Measurements from ENCODE around the gene CAPRIN1.
"Not testable (repeated sequence)": the region's sequence is repeated elsewhere in the genome, so short reads cannot be mapped to it uniquely, and the experiment has no call there.

The CAPRIN1 gene

DNA sequence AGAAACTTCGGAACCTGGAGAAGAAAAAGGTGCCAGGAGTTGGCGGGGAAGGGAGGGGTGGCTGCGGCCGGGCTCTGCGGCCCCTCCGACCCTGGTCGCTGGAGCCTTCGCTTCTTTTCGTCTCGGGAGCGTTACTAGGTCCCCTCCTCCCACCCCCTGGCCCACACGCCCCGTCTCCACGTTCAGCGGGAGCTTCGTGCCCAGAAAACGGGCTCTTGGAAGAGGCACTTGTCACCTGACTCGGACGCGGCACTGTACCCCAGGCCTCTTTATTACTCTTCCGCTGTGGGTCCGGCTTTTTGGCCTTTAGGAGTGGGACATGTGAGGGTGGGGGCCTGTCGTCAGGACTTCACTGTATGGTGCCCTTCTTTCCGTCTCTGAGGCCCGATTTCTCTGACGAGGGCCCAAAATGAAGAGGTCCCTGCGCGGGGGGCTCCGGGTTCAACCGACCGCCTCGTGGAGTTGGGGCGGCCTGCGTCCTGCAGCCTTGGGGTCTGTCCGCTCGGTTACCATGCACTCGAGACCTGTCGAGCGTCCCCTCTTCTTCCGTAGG lies 1.2 kb downstream of the CAPRIN1 start:
- peak; percentile 28 for DNase-seq

DNA sequence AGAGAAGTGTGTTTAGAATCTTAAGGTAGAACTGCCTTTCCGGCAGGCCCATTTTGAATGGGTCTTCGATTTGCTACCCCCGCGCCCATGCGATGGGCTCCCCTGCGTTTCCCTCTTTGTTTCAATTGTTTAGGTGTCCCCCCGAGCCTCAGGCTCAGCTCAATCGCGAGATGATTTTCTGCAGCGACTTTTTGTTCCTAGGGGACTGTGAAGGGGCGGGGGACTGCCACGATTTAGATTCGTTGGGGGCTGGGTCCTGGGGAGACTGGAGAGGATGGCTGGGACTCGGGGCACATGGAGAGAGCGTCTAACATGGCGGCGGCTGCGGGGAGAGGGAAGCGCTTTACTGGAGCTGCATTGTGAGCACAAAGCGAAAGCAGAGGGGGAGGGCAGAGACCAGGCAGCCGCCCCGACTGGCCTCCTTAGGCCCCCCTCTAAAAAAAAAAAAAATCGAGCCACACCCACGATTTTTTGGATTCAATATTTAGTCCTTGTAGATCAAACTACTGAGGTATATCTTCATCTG lies 1.7 kb downstream of the CAPRIN1 start:
- DNase-seq: peak; percentile 70

GRCh38 chr11:34054351-34054750 lies 2.8 kb downstream of the CAPRIN1 start:
- DNase-seq: not testable (repeated sequence)

- DNase-seq: no peak
Measured at GRCh38 chr11:34055218-34056000, 3.9 kb downstream of the CAPRIN1 start.

GRCh38 chr11:34056672-34057071 lies 5.1 kb downstream of the CAPRIN1 start:
- DNase-seq: no peak

- no peak for DNase-seq
Measured at GRCh38 chr11:34063061-34063795, 11.7 kb downstream of the CAPRIN1 start.

- DNase-seq: no peak
Measured at GRCh38 chr11:34064291-34064690, 12.8 kb downstream of the CAPRIN1 start.

- DNase-seq: no peak
Measured at GRCh38 chr11:34065505-34066203, 14.1 kb downstream of the CAPRIN1 start.

GRCh38 chr11:34066766-34067165 lies 15.2 kb downstream of the CAPRIN1 start:
- not testable (repeated sequence) for DNase-seq

DNA sequence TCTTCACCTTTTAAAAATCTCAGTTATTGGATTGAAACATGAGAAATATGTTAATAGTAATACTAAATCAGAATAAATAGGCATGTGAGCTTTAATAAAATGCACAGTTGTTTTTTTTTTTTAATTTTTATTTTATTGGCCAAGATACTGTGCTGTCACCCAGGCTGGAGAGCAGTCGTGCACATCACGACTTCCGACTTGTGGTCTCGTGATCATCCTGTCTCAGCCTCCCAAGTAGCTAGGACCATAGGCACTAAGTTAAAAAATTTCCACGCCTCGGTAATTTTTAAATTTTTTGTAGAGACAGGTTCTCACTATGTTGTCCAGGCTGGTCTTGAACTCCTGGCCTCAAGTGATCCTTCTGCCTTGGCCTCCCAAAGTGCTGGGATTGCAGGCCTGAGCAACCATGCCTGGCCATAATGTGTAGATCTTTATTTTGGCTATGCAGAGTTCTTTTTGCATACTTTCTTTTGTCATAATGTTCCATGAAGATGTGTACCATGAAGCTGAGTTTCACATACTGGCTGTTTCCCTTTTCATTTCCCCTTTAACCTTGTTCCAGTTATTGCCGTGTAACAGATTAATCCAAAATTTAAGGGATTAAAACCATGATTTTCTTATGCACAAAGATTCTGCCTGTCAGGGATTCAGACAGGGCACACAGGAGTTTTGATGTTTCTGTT lies 16.0 kb downstream of the CAPRIN1 start:
- no peak for DNase-seq

GRCh38 chr11:34068111-34068510 lies 16.6 kb downstream of the CAPRIN1 start:
- DNase-seq: peak; percentile 10

DNA sequence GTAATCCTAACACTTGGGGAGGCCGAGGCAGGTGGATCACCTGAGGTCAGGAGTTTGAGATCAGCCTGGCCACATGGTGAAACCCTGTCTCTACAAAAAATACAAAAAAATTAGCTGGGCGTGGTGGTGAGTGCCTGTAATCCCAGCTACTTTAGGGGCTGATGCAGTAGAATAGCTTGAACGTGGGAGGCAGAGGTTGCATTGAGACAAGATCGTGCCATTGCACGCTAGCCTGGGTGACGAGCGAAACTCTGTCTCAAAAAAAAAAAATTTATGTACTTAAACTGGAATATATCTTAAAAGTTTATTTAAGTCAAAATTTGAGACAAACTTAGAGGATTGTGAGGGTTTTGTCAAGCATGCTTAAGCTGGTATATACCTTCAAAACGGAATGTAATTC lies 19.8 kb downstream of the CAPRIN1 start:
- not testable (repeated sequence) for DNase-seq

DNA sequence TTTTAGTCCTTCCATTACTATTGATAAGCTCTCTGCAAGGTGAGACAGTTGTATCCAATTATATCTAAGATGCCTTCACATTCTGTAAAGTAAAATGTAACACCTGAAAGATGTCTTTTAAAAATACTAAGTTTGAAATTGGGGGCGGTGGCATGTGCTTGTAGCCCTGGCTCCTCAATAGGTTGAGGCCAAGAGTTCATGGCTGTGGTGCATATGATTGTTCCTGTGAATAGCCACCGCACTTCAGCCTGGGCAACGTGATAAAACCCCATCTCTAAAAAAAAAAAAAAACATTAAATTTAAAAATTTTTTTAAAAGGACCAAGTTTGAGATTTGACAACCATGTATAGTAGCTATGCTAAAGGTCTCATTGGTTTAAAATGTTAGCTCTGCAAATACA lies 20.5 kb downstream of the CAPRIN1 start:
- DNase-seq: no peak

DNA sequence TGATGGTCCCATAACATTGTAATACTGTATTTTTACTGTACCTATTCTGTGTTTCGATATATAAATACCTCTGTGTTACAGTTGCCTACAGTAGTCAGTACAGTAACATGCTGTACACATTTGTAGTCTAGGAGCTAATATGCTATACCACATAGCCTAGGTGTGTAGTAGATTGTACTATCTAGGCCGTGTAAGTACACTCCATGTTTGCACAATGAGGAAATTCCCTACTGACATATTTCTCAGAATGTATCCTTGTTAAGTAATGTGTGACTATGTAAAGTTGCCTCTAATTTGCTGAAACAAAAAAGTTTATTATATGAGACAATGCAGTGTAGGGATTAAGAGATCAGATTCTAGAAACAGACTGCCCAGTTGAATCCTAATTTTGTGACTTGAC lies 21.3 kb downstream of the CAPRIN1 start:
- DNase-seq: no peak

DNA sequence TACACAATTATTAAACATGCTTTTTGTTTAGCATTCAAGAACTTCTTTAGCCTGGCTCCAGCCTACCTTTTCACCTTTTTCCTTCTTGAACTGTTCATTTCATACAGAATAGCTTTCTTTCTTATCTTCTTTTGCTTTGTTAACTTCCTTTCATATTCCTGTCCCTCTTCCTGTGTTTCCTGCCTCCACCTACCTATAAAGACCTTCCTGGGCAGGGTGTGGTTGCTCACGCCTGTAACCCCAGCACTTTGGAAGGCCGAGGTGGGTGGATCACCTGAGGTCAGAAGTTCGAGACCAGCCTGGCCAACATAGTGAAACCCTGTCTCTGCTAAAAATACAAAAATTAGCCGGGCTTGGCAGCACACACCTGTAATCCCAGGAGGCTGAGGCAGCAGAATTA lies 22.9 kb downstream of the CAPRIN1 start:
- no peak for DNase-seq

DNA sequence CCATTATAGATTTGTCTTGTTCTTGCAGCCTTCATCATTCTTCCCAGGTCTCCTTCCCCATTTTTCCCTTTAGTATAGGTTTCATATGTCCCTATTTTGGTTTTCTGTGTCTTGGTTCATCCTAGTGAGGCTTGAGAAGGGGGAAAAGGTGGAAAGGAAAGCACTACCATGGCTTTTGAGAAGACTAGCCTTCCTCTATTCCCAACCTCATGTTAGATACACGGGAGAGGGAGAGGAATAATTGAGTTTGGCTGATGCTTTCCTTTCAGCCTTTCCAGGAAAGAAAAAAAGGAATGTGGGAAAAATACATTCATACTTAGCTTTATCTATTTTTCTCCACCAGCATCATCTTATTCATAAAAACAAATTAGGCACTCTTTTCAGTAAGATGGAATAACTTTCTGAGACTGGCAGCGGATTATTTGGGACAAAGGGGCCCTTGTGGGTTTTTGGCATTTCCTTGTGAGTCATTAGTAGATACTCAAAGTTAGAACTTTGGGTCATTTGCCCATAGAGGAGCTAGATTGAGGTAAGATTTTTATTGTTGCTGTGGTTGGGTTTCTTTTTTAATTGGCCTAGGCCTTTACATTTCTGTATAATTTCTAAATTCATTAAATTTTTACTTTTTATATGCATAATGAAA lies 23.8 kb downstream of the CAPRIN1 start:
- no peak for DNase-seq

DNA sequence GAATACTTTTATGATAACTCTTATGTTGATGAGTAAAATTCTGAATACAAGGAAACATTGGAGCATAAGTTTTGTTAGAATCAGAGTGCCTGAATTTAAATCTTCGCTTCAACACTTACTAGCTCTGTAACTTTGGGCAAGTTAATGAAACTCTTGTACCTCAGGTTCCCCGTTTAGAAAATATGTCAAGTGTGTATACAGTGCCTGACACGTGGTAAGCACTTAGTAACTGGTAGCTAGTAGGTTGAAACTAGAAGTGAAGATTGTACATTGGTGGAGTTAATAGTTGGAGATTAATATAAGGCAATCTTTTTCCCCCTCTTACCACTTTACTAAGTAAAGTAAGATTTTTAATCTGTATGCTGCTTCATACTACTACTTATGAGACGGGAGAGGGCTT lies 29.1 kb downstream of the CAPRIN1 start:
- no peak for DNase-seq

DNA sequence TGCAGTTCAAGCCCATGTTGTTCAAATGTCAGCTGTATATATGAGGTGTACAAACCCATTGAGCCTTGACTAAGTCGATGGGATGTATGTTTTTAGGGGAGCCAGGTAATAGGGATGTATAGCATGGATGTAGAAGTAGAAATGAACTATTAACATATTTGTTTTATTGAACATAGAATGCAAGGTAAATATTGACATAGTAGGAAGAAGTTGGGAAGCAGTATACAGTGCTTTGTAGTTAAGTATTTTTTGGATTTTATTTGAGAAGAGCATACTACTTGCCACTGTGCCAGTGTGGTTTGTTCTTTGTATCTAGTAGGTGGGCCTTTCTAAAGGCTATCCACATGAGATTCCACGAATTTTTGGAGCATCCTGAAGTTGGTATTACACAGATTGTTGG lies 33.1 kb downstream of the CAPRIN1 start:
- DNase-seq: no peak

DNA sequence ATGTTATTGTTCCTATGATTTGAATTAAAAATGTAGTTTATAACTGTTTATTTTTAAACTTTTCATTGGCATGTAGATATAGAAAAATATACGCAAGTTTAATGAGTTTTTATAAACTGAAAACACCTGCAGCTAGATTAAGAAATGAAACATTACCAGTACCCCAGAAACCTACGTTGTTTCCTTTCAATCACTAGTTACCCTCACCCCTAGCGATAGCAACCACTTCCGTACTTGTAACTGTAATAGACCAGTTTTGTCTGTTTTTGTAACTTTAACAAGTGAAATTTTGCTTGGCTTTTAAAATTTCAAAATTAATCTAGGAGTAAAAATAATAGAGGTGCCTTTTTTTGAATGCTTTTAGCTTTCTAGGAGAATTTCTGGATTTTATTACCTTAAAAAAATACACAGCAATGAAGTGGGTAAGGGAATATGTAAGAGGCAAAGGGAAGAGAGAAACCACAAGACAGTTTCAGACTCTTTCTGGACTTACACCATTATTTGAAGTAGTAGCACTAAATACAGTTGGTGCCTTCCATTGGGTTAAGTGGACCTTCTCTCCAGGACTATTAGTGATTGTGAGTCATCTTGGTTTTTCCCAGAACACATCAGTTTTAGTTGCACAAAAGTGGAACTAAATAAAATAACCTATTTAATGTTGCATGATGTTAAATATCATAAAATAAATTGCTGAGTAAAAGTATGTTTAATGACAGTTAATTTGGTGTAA lies 35.2 kb downstream of the CAPRIN1 start:
- DNase-seq: no peak

- no peak for DNase-seq
Measured at GRCh38 chr11:34091825-34092224, 40.3 kb downstream of the CAPRIN1 start.

DNA sequence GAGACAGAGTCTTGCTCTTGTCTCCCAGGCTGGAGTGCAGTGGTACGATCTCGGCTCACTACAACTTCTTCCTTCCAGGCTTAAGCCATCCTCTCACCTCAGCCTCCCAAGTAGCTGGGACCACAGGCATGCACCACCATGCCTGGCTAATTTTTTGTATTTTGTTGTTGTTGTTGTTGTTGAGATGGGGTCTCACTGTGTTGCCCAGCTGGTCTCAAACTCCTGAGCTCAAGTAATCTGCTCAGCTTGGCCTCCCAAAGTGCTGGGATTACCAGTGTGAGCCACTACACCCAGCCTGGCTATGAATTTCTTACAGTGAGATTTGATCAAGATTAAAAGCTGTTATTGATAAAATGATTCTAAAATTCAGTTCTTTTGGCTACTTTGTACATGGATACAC lies 43.4 kb downstream of the CAPRIN1 start:
- not testable (repeated sequence) for DNase-seq

Measured in DMS79 (cell line).